NCI-H345 treated with DMSO at 0.1 percent for 48 hours (cell line): Measurements from ENCODE around the gene TARS2.

ENCODE experiments used
- DNase-seq: peaks from one replicate; lab custom pipeline; 2025; ENCODE audit not compliant: unreplicated experiment; lab: John Stamatoyannopoulos, UW

TARS2 gene

DNA sequence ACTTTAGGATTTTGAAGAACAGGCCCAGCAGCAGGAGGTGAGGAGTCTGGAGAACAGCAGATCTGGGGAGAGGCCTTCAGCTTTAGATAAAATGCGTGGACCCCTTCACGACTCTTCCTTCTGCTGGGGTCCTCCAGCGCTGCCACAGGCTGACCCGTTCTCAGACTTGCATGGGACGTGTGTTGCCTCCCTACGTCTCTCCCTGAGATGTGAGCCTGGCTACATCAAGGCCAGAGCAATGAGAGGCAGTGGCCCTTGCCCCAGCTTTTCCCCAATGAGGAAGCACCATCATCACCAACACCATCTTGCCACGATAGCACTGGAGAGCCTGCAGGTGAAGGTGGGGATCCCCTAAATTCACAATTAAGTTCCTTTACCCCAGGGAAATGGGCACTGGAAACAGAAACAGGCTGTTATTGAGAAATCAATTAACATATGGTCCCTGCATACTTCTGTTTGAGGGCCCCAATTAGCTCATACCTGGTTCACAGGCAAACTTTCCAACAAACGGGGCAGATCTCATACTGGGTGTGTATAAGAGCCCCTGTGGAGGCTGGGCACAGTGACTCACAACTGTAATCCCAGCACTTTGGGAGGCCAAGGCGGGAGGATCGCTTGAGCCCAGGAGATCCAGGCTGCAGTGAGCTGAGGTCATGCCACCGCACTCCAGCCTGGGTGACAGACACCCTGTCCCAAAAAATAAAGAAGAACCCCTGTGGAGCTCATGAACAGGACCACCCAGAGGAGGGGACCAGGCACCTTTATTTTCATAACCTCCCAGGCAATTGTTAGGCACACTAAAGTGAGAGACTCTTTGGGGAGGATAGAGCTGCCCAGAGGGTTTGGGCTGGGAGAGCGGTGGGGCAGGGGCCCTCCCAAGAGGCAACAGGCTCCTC lies 49.9 kb downstream of the TARS2 start:
- DNase-seq: no peak

DNA sequence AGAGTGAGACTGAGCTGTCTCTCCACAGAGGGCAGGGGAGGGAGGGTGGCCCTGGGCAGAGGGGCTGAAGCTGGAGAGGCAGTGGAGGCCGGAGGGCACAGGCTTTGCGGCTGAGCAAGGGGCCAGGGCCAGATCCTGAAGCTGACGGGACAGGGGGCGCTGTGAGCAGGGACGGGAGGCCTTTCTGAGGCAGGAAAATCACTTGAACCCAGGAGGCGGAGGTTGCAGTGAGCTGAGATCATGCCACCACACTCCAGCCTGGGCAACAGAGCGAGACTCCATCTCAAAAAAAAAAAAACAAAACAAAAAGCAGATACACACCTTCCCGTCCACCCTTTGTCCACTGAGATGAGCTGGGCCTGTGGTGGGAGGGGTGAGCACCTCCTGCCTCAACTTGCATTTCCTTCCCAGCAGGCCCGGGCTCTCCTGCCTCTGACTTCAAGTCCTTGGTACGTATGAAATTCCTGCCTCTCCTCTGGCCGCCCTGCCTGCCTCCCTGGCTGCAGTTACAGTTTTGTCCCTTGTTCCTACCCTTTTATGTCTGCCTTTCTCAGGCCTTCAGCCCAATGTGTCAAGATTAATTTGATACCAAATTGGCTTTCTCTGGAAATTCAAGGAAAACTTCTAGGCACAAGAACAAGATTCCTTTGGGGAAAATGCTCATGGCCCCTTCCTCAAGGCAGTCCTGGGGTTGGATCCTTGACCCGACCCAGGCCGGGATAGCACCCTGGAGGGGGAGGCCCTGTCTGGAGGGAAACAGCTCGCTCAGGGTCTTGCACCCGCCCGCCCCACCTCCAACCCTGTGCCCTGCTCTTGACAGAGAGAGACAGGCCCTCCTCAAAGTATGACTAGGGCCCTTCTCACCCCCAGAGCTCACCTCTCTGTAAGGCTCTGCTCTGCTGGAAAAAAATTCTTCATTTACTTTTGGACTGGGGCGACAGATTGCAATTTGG lies 50.8 kb downstream of the TARS2 start:
- no peak for DNase-seq

DNA sequence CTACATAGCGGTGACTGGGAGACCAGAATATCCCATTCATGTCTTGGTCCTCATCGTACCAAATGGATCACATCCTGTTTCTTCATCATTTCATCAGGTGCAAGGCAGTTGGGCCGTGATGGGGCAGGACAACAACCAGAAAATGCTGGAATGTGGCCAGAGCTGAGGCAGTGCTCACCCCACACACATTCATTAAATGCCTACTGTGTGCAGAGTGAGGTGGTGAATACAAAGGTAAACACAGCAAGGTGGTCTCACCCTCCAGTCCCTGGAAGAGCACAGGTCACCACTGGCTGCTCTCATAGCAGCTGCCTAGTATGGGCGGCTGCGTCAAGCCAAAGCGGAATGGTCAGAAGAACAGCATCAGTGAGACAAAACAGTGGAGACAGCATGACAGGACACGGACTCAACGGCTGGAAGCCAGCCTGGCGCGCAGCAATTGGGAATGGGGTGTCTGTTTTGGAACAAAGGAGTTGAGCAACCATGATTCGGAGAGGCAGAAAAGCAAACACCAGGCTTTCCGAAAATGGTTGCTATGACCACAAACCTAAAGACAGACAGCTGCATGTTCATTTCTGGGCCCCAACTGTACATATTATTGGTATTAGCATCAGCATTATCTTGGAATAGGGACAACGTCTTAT lies 56.4 kb downstream of the TARS2 start:
- peak; percentile 93 for DNase-seq

DNA sequence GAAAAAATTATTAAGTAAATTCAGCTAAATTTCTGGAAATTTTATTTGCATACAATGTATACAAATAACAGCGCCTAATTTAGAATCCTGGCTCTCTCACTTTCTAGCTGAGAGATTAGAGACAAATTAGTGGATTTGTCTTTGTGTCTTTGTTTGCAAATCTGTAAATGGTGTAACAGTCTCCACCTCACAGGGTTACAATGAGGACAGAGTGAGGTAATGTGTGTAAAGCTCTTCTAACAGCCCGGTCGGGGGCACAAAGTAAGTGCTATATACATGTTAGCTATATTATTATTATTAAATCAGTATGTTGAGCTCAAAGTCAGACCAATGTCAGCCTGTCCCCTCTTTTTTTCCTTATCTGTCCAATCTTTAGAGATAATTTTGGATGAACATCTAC lies 57.0 kb downstream of the TARS2 start:
- DNase-seq: peak; percentile 64

DNA sequence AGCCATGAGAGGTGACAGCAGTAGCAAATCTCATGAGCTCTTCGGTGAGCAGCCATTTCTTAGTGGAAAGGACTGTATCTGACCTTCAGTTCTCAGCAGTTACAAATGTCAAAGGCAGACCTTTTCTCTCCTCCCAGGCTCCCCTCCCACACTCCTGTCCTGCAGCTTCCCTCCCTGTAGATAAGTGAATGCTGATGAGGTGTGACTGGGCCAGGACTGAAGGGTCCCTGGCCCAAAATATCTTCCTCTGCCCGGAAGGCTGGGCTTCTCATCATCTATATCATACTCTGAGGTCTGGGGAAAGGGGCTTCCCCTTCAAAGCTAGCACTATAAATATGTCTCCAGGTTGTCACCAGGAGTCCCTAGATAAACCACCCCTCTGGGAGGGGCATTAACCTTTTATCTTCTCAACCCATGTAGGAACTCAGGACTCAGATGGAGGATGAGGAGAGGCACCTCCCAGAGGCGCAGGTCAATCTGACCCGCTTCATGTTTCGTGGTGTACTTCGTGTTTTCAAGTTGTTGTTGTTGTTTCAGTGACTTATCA lies 58.3 kb downstream of the TARS2 start:
- no peak for DNase-seq

DNA sequence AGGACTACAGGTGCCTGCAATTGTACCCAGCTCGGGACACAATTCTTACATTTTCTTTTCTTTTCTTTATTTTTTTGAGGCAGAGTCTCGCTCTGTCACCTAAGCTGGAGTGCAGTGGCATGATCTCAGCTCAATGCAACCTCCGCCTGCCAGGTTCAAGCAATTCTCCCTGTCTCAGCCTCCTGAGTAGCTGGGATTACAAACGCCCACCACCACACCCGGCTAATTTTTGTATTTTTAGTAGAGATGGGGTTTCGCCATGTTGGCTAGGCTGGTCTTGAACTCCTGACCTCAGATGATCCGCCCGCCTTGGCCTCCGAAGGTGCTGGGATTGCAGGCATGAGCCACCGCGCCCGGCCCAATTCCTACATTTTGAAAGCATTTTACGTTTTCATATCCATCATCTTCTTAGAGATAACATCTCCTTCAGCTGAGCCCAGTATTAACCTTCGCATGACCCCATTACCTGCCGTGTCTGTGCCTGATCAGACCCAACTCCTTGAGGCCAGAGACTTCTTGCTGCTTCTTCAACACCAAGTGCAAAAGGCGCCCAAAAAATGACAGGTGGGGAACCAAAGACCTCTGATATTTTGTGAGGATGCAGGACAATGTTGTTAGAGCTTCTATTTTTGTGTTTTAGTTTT lies 59.2 kb downstream of the TARS2 start:
- DNase-seq: no peak

DNA sequence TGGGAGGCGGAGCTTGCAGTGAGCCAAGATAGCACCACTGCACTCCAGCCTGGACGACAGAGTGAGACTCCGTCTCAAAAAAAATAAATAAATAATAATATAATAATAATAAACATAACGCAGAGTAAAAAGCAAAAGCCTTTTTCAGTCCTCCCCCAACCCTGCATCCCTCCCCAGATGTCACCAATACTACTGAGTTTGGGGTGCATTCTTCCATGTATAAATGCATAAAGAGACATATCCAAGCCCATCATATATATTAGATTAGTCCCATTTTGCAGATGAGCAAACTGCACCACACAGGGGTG lies 61.1 kb downstream of the TARS2 start:
- no peak for DNase-seq

DNA sequence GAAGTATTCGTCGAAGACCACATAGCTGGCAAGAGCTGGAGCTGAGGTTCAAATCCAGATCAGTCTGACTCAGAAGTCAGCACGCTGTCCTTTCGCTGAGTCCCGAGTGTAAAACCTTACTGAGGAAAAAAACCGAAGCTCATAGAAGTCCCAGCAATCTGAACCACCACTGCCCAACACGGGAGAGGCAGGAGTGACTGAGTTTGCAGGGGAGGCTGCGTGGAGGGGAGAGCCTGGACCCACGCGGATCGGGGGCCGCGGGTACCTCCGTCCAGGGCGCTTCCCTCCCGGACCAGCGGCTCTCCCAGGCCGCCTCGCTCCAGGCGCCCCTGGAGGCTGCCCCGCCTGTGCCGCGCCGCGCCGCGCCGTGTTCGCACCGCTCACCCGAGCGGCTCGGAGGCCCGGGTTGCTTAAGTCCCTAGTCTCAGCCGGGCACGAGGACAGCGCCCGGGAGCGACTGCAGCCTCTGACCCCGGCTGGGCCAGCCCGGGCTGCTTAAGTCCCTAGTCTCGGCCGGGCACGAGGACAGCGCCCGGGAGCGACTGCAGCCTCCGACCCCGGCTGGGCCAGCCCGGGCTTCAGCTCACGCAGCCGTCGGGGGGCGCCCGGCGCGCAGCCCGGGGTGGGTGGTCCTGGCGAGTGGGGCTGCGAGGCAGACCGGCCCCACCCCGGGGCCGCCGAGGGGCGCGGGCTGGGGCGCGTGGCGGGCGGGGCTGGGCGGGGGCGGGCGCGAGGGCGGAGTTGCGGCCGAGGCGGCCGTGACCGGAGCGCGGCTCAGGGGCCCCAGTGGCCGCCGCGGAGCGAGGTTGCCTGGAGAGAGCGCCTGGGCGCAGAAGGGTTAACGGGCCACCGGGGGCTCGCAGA lies 61.6 kb downstream of the TARS2 start, which contains the start of gene ADAMTSL4:
TSS of gene ADAMTSL4 (plus strand) at position 777 of the 864 bp plus-strand sequence. CDS start 2,881 bp downstream, outside the sequence.
- peak; percentile 43 for DNase-seq

DNA sequence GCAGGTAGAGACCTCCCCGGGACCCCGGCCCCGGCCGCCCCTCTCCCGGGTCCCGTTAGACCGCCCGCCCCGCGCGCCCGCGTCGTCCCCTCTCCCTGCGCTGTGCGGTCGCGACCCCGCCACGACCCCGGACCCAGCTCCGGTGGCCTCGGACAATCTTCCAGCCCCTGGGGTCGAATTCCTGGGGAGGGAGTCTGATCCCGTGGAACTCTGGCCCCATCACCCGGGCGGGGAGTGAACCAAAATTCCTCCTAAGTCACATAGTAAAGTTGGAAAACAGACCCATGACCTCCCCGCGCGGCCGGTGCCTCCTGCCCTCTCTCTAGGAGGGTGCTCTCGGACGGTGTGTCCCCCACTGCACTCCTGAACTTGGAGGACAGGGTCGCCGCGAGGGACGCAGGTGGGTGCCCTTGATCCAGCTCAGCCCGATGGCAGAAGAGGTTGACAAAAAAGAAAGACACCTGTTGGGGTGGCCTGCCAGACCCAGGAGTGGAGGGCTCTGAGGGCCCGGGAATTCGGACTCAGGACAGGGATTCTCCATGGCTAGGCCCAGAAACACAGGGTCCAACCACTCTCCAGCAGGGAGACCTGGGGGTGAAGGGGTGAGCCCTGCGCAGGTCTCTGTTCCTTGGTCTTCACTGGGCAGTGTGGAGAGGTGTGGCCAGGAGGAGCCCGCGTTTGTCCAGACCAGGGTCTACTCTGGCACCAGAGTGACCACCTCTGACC lies 62.4 kb downstream of the TARS2 start:
- DNase-seq: no peak

DNA sequence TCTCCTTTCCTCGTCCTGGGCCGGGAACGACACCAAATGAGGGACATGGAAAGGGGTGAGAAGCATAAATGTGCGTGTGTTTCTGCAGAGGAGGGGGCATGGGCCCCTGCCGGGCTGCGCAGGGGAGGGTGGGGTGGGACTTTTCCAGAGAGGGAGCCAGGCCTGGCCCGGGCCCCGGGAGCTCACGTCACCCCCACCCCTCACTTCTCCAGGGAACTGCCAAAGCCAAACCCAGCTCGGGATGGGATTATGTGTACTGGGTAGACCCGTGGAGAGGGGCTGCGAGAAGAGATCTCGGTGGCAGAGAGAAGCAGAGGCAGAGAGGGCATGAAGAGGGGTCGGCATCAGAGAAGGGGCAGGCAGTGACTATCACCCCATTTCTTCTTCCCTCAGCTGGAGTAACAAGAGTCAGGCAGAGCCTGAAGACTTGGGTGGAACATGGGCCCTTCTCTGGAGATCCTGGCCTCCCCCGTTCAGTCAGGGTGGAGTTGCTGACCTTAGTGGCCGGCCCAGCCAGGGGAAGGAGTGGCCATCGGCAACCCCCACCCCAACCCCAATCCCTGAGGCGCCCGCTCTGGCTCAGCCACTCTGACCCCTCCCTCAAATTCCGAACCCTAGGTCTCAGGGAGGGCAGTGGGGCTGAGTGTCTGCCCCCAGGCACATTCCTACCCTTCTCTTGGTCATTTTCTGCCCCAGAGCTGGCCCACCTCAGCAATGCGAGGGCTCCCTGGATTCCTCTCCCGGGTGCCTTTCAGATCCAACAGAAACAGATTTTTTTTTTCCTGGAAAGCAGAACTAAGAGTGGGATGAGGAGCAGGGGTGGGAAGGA lies 63.2 kb downstream of the TARS2 start:
- no peak for DNase-seq

DNA sequence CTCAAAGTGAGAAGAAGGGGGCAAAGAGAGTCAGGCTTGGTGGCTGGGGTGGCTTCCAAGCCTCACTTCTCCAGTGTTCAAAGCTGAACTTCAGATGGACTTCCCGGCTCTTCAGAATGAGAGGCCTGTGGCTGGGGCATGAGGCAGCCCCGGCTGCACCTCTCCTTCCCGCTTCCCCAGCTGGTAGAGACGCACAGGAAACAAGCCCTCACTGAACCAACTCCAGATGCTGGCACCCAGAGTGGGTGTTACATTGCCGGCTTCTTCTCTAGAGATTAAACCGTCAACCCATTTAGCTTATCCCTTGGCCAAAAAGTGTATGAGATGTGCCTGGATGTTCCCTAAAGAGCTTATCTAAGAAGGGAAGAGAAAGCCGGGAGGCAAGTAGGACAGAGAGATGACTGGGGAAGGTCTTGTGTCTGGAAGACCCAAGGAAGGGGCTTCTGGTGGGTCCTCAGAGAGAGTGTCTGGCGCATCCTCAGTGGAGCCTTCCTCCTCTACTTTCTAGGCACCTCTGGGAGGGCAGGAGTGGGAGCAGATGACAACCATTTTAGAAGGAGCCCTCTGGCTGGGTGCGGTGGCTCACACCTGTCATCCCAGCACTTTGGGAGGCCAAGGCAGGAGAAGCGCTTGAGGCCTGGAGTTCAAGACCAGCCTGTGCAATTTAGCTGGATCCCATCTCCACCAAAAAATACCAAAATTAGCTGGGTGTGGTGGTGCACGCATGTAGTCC lies 64.0 kb downstream of the TARS2 start:
- DNase-seq: no peak

DNA sequence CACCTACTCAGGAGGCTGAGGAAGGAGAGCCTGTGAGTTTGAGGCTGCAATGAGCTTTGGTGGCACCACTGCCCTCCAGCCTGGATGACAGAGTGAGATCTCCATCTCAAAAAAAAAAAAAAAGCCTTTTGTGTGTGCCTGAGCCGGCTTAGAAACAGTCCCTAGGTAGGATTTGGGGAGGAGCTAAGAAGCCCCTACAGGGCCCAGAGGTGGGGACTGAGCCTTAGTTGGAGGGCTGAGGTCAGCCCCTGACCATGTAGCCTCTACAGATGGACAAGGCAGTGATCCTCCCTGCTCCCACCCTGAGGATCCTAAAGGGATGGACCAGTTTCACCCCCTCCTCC lies 64.5 kb downstream of the TARS2 start:
- DNase-seq: no peak

DNA sequence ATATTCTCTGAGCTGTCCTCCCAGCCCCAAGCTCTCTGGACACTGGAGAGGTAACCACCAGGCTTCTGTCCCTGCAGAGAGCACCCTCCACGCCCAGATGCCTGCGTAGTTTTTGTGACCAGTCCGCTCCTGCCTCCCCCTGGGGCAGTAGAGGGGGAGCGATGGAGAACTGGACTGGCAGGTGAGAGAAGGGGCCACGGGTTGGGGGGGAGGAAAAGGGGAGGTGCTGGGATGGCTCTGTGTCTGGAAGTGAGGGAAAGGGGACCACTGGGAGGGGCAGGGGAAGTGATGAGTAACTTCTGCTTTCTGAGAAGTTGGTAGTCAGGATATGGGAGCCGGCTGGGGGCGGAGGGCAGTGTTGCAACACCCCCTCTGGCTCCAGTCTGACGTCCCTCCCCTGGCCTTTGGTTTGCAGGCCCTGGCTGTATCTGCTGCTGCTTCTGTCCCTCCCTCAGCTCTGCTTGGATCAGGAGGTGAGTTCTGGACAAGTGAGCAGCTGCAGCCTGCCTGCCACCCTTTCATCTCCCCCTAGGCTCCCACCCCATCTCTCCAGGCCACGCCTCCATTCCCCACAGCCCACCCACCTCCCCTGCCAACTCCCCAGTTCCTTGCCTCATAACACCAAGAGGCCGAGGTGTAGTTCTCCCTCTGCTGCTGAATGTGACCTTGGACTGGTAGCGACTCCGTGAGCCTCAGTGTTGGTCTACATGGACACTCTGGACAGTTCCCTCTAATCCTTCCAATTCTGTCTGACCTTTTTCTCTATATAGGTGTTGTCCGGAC lies 65.1 kb downstream of the TARS2 start:
- no peak for DNase-seq

DNA sequence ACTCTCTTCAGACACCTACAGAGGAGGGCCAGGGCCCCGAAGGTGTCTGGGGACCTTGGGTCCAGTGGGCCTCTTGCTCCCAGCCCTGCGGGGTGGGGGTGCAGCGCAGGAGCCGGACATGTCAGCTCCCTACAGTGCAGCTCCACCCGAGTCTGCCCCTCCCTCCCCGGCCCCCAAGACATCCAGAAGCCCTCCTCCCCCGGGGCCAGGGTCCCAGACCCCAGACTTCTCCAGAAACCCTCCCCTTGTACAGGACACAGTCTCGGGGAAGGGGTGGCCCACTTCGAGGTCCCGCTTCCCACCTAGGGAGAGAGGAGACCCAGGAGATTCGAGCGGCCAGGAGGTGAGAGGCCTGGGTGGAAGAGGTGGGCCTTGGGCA lies 65.7 kb downstream of the TARS2 start:
- no peak for DNase-seq

DNA sequence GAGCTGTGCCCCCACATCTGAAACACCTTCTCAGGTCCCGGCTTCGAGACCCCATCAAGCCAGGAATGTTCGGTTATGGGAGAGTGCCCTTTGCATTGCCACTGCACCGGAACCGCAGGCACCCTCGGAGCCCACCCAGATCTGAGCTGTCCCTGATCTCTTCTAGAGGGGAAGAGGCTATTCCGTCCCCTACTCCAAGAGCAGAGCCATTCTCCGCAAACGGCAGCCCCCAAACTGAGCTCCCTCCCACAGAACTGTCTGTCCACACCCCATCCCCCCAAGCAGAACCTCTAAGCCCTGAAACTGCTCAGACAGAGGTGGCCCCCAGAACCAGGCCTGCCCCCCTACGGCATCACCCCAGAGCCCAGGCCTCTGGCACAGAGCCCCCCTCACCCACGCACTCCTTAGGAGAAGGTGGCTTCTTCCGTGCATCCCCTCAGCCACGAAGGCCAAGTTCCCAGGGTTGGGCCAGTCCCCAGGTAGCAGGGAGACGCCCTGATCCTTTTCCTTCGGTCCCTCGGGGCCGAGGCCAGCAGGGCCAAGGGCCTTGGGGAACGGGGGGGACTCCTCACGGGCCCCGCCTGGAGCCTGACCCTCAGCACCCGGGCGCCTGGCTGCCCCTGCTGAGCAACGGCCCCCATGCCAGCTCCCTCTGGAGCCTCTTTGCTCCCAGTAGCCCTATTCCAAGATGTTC lies 66.3 kb downstream of the TARS2 start:
- DNase-seq: no peak

DNA sequence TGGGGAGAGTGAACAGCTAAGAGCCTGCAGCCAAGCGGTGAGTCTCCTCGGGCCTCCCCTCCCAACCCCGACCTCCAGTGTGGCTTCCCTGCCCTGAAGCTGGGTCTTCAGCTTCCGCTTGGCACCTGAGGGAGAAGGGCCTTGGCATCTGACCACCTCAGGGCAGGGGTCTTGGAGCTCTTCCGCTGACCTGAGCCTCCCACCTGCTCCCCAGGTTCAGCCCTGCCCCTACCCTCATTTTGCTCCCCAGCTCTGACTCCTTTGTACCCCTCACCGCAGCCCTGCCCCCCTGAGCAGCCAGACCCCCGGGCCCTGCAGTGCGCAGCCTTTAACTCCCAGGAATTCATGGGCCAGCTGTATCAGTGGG lies 66.8 kb downstream of the TARS2 start:
- no peak for DNase-seq
